CD4-positive, CD25-positive, alpha-beta regulatory T cell (primary cell): ENCODE results near the gene VPS26A. TPM values are rescaled to one million over a fixed set of nuclear protein-coding genes. Genes with fewer than 3 reads are reported as not detected.

Experiments
- ATAC-seq, 2 donors: fragments of 150-1000 bp; cut with Tn5 transposase; one replicate each; pipeline ENCODE4 v1.10.0; 2021; ENCODE audit warnings: low read depth in 2 of 2, moderate number of reproducible peaks in 2 of 2, moderate library complexity in 1 of 2
- DNase-seq, 3 donors: peaks; one replicate each; pipeline versions ENCODE4 v3.0.0 to v3.0.0-alpha.2; 2012 to 2022; ENCODE audit warnings: mixed read lengths in 1 of 3
- H3K27ac ChIP-seq: one replicate; pipeline ENCODE4 v1.7.0; 2013; ENCODE audit warnings: mild to moderate bottlenecking, low read length; ENCODE audit not compliant: insufficient read depth, poor library complexity, severe bottlenecking
- H3K27me3 ChIP-seq: one replicate; pipeline ENCODE4 v1.7.0; 2013; ENCODE audit warnings: low read length; ENCODE audit not compliant: control insufficient read depth, insufficient read depth
- H3K36me3 ChIP-seq: one replicate; pipeline ENCODE4 v1.7.0; 2013; ENCODE audit warnings: mild to moderate bottlenecking, low read length, moderate library complexity; ENCODE audit not compliant: control insufficient read depth, insufficient read depth
- H3K4me1 ChIP-seq: 2 replicates; pipeline ENCODE4 v1.7.0; 2013; ENCODE audit warnings: mild to moderate bottlenecking, low read length; ENCODE audit not compliant: insufficient read depth, control insufficient read depth, poor library complexity, severe bottlenecking
- H3K4me3 ChIP-seq: one replicate; pipeline ENCODE4 v1.7.0; 2013; ENCODE audit warnings: low read depth, mild to moderate bottlenecking, low read length, moderate library complexity
- H3K9me3 ChIP-seq, 2 experiments: 1 replicate in 1 of 2; 2 replicates in 1 of 2; pipeline ENCODE4 v1.7.0; 2013; ENCODE audit warnings: low read length in 2 of 2, mild to moderate bottlenecking in 1 of 2, moderate library complexity in 1 of 2; ENCODE audit not compliant: control insufficient read depth in 2 of 2
- H3K27ac Mint-ChIP-seq, 3 donors: one replicate each; pipeline ENCODE4 v1.8.0; 2020 to 2022; ENCODE audit warnings: mild to moderate bottlenecking in 3 of 3, mixed read lengths in 3 of 3, moderate library complexity in 2 of 3
- H3K27me3 Mint-ChIP-seq: one replicate; pipeline ENCODE4 v1.8.0; 2022; ENCODE audit warnings: mild to moderate bottlenecking, mixed read lengths
- H3K36me3 Mint-ChIP-seq: one replicate; pipeline ENCODE4 v1.8.0; 2020; ENCODE audit warnings: mixed read lengths
- H3K4me1 Mint-ChIP-seq, 4 donors: one replicate each; pipeline ENCODE4 v1.8.0; 2020 to 2022; ENCODE audit warnings: mixed read lengths in 4 of 4, mild to moderate bottlenecking in 1 of 4
- H3K4me3 Mint-ChIP-seq, 4 donors: one replicate each; pipeline ENCODE4 v1.8.0; 2020 to 2022; ENCODE audit warnings: mild to moderate bottlenecking in 4 of 4, mixed read lengths in 4 of 4, moderate library complexity in 3 of 4
- H3K9me3 Mint-ChIP-seq, 7 donors: one replicate each; pipeline ENCODE4 v1.8.0; 2020 to 2022; ENCODE audit warnings: mixed read lengths in 7 of 7, mild to moderate bottlenecking in 3 of 7, moderate library complexity in 2 of 7
- polyA plus RNA-seq, 4 donors: library from polyadenylated mRNA; unstranded; fragments of 300-500 nt; fragmentation: Illumina TruSeq; gene quantifications; one replicate each; pipeline ENCODE4 v1.2.3, GENCODE V29; 2021
- total RNA-seq: library from RNA; stranded (reverse); gene quantifications from one replicate; pipeline ENCODE4 v1.2.3, GENCODE V29; 2022

VPS26A gene
- total and polyA plus RNA-seq, 5 donors from 2014 or later = 40.3 to 55.5 (median 44.1) TPM

GRCh38 chr10:69107176-69107490 lies 16.8 kb upstream of the VPS26A start:
- Histone ChIP-seq H3K27ac (no peak overlapping the region), H3K36me3 (peaks cover 24% of the 10 kb centered on the region), H3K4me1 (peaks cover 3% of the 10 kb centered on the region), H3K27me3 (no peaks in the 10 kb centered on the region), H3K4me3 (no peak overlapping the region), H3K9me3 (no peaks in the 10 kb centered on the region)
- no peak for DNase-seq
- H3K4me3 Mint-ChIP-seq = no peak overlapping the region
- H3K27me3 Mint-ChIP-seq = no peaks in the 10 kb centered on the region
- peaks cover 17% of the 10 kb centered on the region for H3K36me3 Mint-ChIP-seq
- ATAC-seq = peak in 1 of 2 donors; percentile 31
- H3K4me1 Mint-ChIP-seq = peaks cover 4 to 23% (median 10%) of the 10 kb centered on the region in 4 donors
- H3K27ac Mint-ChIP-seq = peak overlapping the region in 2 of 3 donors; percentile 1 to 42
- no peaks in the 10 kb centered on the region for H3K9me3 Mint-ChIP-seq

GRCh38 chr10:69107699-69108098 lies 16.3 kb upstream of the VPS26A start:
- Histone ChIP-seq H3K27ac (no peak overlapping the region), H3K9me3 (no peaks in the 10 kb centered on the region), H3K4me1 (no peaks in the 10 kb centered on the region), H3K27me3 (no peaks in the 10 kb centered on the region), H3K4me3 (no peak overlapping the region), H3K36me3 (peaks cover 22% of the 10 kb centered on the region)
- Mint-ChIP-seq H3K9me3 (no peaks in the 10 kb centered on the region), H3K27ac (peak overlapping the region in 2 of 3 donors; percentile 34 to 39), H3K27me3 (no peaks in the 10 kb centered on the region), H3K36me3 (peaks cover 16% of the 10 kb centered on the region), H3K4me1 (peaks cover 0 to 17% (median 5%) of the 10 kb centered on the region in 4 donors), H3K4me3 (peak overlapping the region in 1 of 4 donors; percentile 39)
- DNase-seq (no peak), ATAC-seq (no peak)

- Mint-ChIP-seq H3K27me3 (peaks cover 18% of the 10 kb centered on the region), H3K4me3 (peak overlapping the region in 1 of 4 donors; percentile 23), H3K36me3 (no peaks in the 10 kb centered on the region), H3K9me3 (no peaks in the 10 kb centered on the region), H3K27ac (peak overlapping the region in 1 of 3 donors; percentile 2), H3K4me1 (peaks cover 0 to 11% (median 8%) of the 10 kb centered on the region in 4 donors)
- Histone ChIP-seq H3K4me1 (peaks cover 9% of the 10 kb centered on the region), H3K4me3 (no peak overlapping the region), H3K27ac (no peak overlapping the region), H3K9me3 (no peaks in the 10 kb centered on the region), H3K27me3 (no peaks in the 10 kb centered on the region), H3K36me3 (no peaks in the 10 kb centered on the region)
- no peak for ATAC-seq
- no peak for DNase-seq
These were observed 4.1 kb upstream of the VPS26A start for GRCh38 chr10:69119896-69120295.

GRCh38 chr10:69123306-69123746 lies 652 bp upstream of the VPS26A start:
- DNase-seq (no peak), ATAC-seq (peak in 1 of 2 donors; percentile 2)
- Histone ChIP-seq H3K4me3 (peak overlapping the region; percentile 83), H3K9me3 (no peaks in the 10 kb centered on the region), H3K36me3 (no peaks in the 10 kb centered on the region), H3K27me3 (no peaks in the 10 kb centered on the region), H3K4me1 (peaks cover 31% of the 10 kb centered on the region), H3K27ac (peak overlapping the region; percentile 96)
- Mint-ChIP-seq H3K4me1 (peaks cover 10 to 28% (median 19%) of the 10 kb centered on the region in 4 donors), H3K4me3 (peak overlapping the region; percentile 90 to 98 (median 93)), H3K36me3 (no peaks in the 10 kb centered on the region), H3K9me3 (no peaks in the 10 kb centered on the region), H3K27ac (peak overlapping the region; percentile 93 to 98 (median 97)), H3K27me3 (peaks cover 11% of the 10 kb centered on the region)

GRCh38 chr10:69124563-69125268 lies 738 bp downstream of the VPS26A start:
- H3K27me3 ChIP-seq = no peaks in the 10 kb centered on the region
- H3K36me3 Mint-ChIP-seq = no peaks in the 10 kb centered on the region
- DNase-seq (peak; percentile 41 to 88 (median 59)), ATAC-seq (no peak)
- H3K4me1 ChIP-seq = peaks cover 36% of the 10 kb centered on the region
- H3K9me3 Mint-ChIP-seq = no peaks in the 10 kb centered on the region
- peaks cover 15 to 40% (median 25%) of the 10 kb centered on the region in 4 donors for H3K4me1 Mint-ChIP-seq
- H3K27me3 Mint-ChIP-seq = peaks cover 11% of the 10 kb centered on the region
- peak overlapping the region; percentile 93 to 96 (median 95) for H3K27ac Mint-ChIP-seq
- H3K9me3 ChIP-seq = no peaks in the 10 kb centered on the region
- peak overlapping the region; percentile 95 for H3K4me3 ChIP-seq
- H3K27ac ChIP-seq = peak overlapping the region; percentile 96
- no peaks in the 10 kb centered on the region for H3K36me3 ChIP-seq
- peak overlapping the region; percentile 90 to 96 (median 94) for H3K4me3 Mint-ChIP-seq

GRCh38 chr10:69125554-69125953 lies 1.6 kb downstream of the VPS26A start:
- ATAC-seq (no peak), DNase-seq (no peak)
- H3K4me1 ChIP-seq = peaks cover 44% of the 10 kb centered on the region
- no peaks in the 10 kb centered on the region for H3K36me3 ChIP-seq
- H3K9me3 ChIP-seq = no peaks in the 10 kb centered on the region
- peak overlapping the region in 1 of 3 donors; percentile 95 for H3K27ac Mint-ChIP-seq
- H3K27me3 Mint-ChIP-seq = peaks cover 7% of the 10 kb centered on the region
- H3K27me3 ChIP-seq = no peaks in the 10 kb centered on the region
- no peaks in the 10 kb centered on the region for H3K9me3 Mint-ChIP-seq
- peaks cover 22 to 48% (median 33%) of the 10 kb centered on the region in 4 donors for H3K4me1 Mint-ChIP-seq
- H3K4me3 ChIP-seq = peak overlapping the region; percentile 95
- H3K36me3 Mint-ChIP-seq = no peaks in the 10 kb centered on the region
- peak overlapping the region; percentile 90 to 96 (median 94) for H3K4me3 Mint-ChIP-seq
- peak overlapping the region; percentile 96 for H3K27ac ChIP-seq

- H3K27me3 ChIP-seq = no peaks in the 10 kb centered on the region
- peaks cover 43% of the 10 kb centered on the region for H3K4me1 ChIP-seq
- no peak for ATAC-seq
- Mint-ChIP-seq H3K9me3 (no peaks in the 10 kb centered on the region), H3K4me3 (peak overlapping the region in 2 of 4 donors; percentile 8 to 55), H3K36me3 (peaks cover 17% of the 10 kb centered on the region), H3K27me3 (no peaks in the 10 kb centered on the region), H3K27ac (peak overlapping the region in 2 of 3 donors; percentile 15 to 25), H3K4me1 (peaks cover 34 to 62% (median 36%) of the 10 kb centered on the region in 4 donors)
- no peak overlapping the region for H3K27ac ChIP-seq
- H3K9me3 ChIP-seq = no peaks in the 10 kb centered on the region
- peaks cover 18% of the 10 kb centered on the region for H3K36me3 ChIP-seq
- H3K4me3 ChIP-seq = no peak overlapping the region
- DNase-seq = no peak
These were observed 6.3 kb downstream of the VPS26A start for GRCh38 chr10:69130251-69130650.

GRCh38 chr10:69139961-69140360 lies 16.0 kb downstream of the VPS26A start:
- peaks cover 0 to 1% (median 0%) of the 10 kb centered on the region in 7 donors for H3K9me3 Mint-ChIP-seq
- Histone ChIP-seq H3K4me3 (no peak overlapping the region), H3K4me1 (no peaks in the 10 kb centered on the region), H3K36me3 (peaks cover 26% of the 10 kb centered on the region), H3K27ac (no peak overlapping the region), H3K9me3 (no peaks in the 10 kb centered on the region), H3K27me3 (no peaks in the 10 kb centered on the region)
- no peak overlapping the region for H3K27ac Mint-ChIP-seq
- DNase-seq (no peak), ATAC-seq (no peak)
- H3K27me3 Mint-ChIP-seq = no peaks in the 10 kb centered on the region
- peaks cover 11% of the 10 kb centered on the region for H3K36me3 Mint-ChIP-seq
- H3K4me3 Mint-ChIP-seq = no peak overlapping the region
- H3K4me1 Mint-ChIP-seq = peaks cover 39 to 52% (median 49%) of the 10 kb centered on the region in 4 donors
